HG03439 (cell line): Measurements from ENCODE around the gene AVPR2.

Source experiments
- ATAC-seq: cut with Tn5 transposase; IDR thresholded peaks from one replicate; pipeline ENCODE4 v1.9.1; 2021; ENCODE audit warnings: mild to moderate bottlenecking, moderate library complexity; ENCODE audit not compliant: unreplicated experiment

AVPR2 gene

GRCh38 chrX:153884590-153884989, 19.9 kb upstream of the AVPR2 start:
- no peak for ATAC-seq

- no peak for ATAC-seq
Measured at GRCh38 chrX:153885208-153885787, 19.2 kb upstream of the AVPR2 start.

- no peak for ATAC-seq
Measured at GRCh38 chrX:153885968-153886903, 18.2 kb upstream of the AVPR2 start, which contains the start of gene L1CAM. Gene L1CAM, minus strand, starts transcription at chrX:153886173. Its CDS starts 10,337 bp downstream, at chrX:153875836.

DNA sequence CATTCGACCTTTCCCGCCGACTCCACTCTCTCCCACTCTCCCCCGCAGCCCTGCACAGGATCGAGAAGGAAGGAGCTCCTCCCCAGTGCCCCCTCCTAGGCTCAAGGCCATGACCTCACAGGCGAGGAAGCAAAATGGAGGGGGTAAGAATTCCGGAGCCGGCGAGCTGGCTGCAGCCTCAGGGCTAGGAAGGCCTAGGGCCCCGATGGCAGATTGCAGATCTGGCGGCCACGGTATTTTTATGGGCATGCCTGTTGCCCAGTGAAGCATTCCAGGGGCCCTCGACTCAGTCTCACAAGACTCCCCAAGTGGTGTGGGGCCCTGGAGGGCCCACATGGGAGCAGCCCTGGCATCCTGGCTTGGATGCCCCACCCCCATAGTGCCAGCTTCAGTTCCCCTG, 17.6 kb upstream of the AVPR2 start:
- no peak for ATAC-seq

DNA sequence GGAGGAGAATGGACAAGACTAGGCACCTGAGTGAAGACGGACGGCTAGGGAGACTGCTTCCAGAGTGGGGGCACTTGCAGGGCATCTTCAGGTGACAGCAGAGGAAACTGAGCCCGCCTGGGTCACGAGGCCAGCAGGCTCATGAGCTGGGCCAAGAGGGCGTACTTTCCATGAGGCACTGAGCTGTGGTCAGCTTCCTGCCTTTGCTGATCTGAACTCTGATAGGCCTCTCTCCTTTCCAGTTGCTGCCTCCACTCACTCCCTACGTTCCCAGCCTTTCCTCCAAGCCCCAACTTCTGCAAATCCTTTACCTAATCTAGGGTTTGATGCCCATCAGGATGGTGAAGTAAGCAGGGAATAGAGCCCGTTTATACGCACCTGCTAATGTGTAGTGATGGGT, 17.1 kb upstream of the AVPR2 start:
- no peak for ATAC-seq

- ATAC-seq = no peak
Measured at GRCh38 chrX:153888344-153888743, 16.1 kb upstream of the AVPR2 start.

DNA sequence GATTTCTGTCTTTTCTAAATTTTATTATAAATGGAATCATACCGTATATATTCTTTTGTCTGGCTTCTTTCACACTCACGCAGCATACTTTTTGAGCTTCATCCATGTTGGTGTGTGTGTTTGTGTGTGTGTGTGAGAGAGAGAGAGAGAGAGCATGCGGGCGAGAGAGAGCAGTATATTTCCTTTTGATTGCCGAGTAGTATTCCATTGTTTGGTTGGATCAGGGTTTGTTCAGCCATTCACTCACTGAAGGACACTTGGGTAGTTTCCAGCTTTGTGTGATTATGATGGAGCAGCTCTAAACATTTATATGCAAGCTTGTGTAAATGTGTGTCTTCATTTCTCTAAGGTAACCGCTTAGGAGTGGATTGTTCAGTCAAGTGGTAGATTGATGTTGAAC, 15.3 kb upstream of the AVPR2 start:
- no peak for ATAC-seq

- no peak for ATAC-seq
Measured at GRCh38 chrX:153897899-153898298, 6.6 kb upstream of the AVPR2 start.

DNA sequence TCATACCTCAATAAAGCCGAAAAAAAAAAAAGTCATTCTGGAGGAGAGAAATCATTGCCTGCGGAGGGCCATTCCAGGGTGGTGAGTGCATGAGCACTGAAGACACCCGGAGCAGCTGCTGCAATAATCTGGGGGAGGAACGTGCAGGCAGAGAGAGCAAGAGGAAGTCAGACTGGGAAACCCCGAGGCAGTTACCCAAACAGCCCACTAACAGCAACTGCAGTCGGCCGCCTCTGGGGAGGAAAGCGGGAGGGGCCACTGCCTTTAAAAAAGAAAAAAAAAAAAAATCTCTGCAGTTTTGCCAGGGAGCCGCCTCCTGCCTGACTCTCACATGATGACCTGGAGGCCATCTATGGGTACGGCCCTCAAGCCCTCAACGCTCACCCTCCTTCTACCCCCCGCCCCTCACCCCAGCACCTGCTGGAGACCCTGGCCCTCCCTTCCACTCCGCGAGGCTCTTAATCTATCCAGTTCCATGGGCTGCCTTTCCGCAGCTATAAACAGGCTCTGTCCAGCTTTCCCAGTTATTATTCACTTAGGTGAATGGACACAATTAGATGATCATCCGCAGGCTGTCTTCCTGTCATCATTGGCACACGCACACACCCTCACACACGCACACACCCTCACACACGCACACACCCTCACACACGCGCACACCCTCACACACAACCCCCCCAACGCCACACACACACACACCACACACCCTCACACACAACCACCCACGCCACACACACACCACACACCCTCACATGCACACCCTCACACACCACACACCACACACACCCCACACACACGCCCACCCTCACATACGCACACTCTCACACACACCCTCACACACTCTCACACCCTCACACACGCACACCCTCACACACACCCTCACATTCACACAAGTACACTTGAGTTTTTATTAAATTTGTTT, 3.4 kb upstream of the AVPR2 start:
- ATAC-seq = no peak

GRCh38 chrX:153901753-153902140, 2.7 kb upstream of the AVPR2 start:
- no peak for ATAC-seq

- no peak for ATAC-seq
Measured at GRCh38 chrX:153902385-153902784, 2.1 kb upstream of the AVPR2 start.

DNA sequence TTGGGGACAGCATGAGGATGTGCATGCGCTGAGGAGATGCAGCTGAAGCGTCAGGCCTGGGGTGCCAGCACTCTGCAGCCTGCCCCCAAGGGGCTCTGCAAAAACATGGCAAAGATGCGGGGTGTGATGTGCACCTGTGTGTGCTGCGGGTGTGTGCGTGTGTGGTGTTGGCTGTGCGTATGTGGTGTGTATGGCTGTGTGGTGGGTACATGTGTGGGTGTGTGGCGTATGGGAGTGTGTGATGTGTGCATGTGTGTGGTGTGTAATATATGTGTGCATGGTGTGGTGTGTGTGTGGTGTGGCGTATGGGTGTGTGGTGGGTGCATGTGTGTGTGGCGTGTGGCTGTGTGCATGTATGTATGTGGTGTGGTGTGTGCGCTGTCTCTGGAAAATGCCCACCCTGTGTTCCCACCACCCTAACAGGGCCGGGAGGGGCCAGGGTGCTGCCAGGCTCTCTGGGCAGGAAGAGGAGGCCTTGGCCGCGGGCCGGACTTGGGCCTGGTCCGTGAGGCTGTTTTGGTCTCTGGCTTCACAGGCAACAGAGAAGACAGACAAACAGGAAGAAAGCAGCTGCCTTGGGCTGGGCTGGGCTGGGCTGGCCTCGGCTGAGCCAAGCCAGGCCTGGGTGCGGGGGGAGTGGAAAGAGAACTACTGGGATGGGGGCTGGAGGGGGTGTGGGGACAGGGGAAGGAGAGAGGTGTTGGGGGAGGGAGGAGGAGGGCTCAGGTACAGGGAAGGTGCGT, 1.1 kb upstream of the AVPR2 start:
- ATAC-seq = no peak

GRCh38 chrX:153905481-153906095, 1.1 kb downstream of the AVPR2 start:
- no peak for ATAC-seq

DNA sequence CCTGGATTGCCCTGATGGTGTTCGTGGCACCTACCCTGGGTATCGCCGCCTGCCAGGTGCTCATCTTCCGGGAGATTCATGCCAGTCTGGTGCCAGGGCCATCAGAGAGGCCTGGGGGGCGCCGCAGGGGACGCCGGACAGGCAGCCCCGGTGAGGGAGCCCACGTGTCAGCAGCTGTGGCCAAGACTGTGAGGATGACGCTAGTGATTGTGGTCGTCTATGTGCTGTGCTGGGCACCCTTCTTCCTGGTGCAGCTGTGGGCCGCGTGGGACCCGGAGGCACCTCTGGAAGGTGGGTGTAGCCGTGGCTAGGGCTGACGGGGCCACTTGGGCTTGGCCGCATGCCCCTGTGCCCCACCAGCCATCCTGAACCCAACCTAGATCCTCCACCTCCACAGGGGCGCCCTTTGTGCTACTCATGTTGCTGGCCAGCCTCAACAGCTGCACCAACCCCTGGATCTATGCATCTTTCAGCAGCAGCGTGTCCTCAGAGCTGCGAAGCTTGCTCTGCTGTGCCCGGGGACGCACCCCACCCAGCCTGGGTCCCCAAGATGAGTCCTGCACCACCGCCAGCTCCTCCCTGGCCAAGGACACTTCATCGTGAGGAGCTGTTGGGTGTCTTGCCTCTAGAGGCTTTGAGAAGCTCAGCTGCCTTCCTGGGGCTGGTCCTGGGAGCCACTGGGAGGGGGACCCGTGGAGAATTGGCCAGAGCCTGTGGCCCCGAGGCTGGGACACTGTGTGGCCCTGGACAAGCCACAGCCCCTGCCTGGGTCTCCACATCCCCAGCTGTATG, 1.8 kb downstream of the AVPR2 start:
- ATAC-seq = no peak

DNA sequence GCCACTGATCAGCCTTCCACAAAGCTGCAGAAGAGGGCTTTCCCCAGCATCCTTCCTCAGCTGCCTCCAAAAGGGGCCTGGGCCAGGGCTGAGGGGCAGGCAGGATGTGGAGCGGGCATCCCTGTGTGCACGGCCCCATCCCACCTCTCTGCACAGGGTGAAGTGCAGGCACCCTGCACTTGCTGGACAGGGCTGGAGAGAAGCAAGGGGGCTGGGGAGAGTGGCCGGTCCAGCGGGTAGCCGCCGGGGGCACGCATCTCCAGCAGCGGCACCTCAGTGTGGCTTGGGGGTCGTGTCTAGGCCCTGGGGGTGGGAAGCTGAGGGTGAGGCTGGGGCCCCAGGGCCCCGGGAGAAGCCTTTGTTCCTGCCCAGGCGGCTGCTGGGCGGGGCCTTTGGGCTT, 3.0 kb downstream of the AVPR2 start:
- ATAC-seq = no peak

DNA sequence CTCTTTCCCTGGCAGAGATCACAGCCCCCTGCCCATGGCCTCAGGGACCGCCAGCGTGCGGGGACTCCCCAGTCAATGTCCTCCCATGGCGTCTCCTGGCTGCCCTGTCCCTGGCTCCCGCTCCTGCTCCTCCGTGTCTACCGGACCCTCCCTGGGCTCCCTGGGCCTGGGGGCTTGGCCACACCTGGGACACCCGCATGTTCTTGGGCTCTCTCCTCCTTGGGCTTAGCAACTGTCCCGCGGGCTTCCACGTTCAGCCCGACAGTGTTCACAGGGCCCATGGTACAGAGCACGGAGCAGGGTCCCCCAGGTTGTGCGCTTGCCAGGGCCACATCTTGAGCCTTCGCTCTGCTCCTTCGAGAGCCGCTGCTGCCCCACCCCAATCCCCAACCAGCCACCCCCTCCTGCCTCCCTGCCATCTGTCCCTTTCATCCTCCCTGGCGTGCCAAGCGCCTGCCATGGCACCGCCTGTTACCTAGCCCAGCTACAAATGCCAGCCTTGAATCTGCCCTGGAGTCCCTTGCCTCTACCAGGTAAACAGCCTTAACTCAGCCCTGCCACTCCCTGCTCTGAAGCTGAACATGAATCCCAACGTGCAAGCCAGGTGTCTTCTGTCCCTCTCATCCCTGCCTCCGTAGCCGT, 3.9 kb downstream of the AVPR2 start:
- no peak for ATAC-seq

DNA sequence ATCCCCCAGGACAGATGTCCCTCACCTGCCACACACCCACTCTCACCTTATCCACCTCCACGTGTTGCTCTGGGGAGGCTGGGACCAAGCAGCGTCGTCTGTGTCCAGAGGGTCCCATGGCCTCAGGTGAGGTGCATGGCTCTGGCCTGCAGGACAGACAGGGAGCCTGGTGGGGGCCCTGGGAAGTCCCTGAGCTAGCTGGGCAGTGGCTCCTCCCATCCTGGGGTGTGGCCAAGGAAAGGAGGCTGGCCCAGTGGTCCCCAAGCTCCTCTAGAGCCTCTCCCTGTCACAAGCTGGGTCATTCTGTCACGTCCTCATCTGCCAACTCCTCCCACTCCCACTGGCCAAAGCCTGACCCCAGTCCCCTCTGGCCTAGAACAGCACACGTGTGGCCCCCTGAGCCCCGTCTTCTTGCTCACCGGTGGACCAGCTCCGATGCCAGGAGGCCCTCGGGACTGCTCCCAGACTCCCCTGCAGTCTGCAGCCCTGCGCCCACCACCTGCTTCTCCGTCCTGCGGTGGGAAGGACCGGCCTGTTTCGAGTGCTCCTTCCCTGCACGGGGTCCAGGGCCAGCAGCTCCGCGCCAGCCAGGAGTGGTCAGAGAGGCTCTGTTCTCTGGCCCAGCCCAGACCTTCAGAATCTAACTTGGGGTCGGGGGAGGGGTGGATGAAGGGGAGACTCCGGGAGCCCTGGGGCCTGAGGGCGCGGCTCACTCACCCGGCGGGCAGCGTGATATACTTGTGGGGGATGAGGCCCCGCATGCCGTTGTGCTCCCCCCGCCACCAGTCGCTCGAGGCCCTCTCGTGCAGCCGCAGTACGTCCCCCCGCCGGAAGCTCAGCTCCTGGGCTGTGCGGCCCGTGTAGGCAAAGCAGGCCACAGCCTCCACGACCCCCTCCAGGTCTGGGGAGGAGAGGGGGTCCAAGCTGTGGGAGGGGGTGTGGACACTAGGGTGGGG, 4.8 kb downstream of the AVPR2 start:
- no peak for ATAC-seq

DNA sequence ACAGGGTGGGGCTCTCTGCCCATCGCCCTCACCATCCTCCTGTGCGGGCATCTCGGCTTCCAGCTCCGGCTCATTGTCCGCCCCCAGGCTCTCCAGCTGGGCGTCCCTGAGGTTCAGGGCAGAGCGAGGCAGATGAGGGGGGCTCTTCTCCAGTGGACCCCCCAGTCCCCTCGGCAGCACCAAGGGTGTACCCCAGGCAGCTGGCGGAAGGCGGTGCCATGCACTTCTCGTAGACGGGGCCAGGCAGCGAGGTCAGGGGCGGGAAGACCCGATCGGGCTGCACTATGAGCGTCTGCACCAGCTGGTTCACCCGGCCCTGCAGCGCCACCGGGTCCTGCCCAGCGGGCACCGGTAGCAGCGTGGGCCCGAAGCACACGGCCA, 5.5 kb downstream of the AVPR2 start:
- ATAC-seq = no peak
